Islet of Langerhans (tissue), 1 donor: Measurements from ENCODE around the gene HSPA12A.

Source experiments
- FAIRE-seq: peaks from one replicate; lab custom pipeline; 2011; peaks lifted over from hg19 to GRCh38; lab: Jason Lieb, UNC

Gene HSPA12A

DNA sequence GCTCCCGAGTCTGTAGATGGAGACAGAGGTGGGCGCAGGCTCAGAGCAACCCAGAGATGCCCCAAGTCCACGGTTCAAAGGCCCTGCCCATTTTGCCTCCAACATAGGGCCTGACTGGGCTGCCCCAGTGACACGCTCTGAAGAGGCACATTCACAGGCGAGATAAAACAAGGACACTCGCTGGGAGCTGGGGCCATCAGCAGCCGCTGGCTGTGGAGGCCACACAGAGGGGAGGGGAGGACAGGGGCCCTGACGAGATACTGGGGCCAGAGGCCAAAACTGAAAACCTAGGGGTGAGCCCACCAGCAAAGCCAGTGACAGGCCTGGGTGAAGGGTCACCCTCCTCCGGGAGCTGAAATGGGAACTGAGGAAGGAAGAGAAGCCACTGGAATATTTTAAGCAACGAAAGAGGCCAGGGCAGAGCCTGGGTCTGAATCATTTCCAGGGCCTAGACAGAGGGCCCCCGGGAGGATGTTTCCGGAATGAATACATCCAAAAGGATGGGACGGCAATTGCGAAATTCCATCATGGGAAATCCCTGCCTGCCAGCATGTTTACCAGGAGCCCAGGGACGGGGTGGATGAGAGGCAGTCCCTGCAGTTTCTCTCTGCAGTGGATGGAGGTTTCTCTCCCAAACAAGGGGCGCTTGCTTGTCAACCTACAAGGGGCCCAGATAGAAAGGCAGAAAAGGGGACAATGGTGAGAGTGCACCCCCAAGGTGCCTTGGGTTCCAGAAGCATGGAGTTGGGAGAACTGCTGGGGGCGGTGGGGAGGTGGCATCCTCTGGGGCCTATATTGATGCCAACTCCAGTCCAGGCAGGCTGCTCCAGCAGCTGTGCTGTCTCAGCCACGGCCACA, 29.0 kb upstream of the HSPA12A start:
- FAIRE-seq = no peak

DNA sequence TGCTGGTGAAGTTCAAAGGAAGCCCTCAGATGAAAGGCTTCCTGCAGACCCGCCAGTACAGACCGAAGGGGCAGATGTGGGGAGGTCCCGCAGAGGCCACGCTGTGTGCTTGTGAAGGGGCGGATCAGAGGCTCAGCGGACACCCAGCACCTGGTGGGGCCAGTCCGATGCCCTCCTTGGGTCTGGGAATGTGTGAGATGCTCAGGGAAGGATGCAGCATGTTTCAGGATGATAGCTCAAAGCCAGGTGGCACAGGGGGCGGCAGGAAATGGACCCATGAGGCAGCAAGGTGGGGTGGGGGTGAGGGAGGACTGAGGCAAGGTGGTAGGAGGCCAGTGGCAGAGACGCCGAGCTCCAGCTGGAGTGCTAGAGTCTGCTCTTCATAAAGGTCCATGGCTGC, 27.9 kb upstream of the HSPA12A start:
- FAIRE-seq = no peak

DNA sequence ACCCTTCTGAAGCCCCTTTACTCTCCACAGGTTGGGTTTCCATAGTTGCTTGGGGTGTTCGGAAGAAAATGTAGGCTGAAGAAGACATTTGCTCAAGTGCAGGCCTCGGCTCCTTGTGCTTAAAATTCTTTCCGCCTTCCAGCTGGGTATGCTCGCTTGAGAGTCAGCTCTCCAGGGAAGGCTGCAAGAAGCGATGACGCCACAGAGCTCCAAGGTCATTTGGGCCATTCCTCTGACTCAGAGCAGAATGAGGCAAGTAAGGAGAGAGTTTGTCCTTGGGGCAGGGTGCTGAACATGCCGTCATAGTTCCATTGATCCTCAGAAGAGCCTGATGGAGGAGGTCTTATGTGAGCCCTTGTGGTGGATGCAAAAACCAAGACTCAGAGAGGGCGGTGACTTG, 27.4 kb upstream of the HSPA12A start:
- FAIRE-seq = no peak

DNA sequence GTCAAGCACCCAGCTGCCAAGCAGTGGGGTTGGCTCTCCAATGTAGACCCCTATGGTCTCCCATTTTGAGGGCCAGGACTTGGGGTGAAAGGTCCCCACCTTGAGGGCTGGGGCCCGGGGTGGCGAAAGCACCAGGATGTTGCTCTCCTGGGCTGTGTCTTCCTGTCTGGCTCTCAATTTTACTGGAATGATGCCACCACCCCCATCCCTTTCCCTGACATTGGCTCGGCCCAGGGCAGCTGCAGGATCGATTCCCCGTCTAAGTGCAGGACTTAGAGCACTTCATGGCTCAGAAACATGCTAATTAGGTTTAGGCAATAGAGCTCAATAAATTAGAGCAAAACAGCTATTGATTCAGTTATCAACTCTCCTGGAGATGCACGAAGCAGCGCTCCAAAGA, 27.0 kb upstream of the HSPA12A start:
- no peak for FAIRE-seq

DNA sequence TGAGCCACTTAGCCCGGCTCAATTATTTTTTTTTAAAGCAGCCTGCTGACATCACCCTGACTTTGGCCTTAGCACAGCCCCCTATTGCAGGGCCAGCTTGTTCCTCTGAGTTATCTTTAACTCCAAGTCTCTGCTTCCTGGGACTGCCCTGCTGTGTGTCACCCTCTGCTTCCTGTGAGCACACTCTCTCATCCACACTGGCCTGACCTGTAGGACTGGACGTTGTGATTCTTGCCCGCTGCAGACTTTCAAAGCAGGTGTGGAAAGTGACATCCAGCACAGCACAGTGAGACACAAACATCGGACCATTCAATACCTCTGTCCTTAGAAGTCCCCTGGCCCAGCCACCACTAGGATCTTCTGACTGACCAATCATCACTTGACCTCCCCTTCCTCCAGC, 26.4 kb upstream of the HSPA12A start:
- no peak for FAIRE-seq

DNA sequence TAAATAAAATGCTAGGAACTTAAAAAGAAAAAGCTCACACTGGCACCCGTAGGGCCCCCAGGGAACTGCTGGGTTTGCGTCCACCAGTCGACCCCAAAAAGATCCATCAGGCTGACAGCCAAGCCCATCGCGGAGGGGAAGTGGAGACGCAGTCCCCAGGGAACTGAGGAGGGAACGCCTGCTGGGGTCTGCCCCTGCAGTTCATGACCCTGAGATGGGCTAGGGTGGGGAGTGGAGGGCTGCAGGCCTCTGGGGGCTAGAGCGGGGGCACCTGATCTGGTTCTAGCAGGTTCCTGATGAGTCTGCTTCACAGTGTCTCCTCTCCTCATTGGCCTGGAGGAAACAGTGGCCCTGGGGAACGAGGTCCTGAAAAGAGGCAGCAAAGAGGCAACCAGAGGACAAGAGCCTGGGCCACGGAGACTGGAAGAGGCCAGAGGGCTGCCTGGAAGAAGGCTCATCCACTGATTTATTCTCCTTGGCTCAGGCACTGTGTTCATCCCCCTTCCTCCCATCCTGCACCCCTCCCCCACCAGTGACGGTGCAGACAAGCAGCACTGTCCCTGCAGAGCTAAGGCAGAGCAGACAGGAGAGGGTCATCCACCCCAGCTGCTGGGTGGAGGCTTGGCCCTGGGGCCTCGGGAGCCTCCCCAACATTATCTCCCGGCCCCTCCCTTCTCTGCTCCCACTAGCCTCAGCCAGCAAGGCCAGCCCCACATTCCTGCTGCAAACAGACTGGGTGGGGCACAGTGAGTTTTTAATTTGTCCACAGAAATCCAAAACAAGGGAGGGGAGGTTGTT, 24.7 kb upstream of the HSPA12A start:
- no peak for FAIRE-seq

DNA sequence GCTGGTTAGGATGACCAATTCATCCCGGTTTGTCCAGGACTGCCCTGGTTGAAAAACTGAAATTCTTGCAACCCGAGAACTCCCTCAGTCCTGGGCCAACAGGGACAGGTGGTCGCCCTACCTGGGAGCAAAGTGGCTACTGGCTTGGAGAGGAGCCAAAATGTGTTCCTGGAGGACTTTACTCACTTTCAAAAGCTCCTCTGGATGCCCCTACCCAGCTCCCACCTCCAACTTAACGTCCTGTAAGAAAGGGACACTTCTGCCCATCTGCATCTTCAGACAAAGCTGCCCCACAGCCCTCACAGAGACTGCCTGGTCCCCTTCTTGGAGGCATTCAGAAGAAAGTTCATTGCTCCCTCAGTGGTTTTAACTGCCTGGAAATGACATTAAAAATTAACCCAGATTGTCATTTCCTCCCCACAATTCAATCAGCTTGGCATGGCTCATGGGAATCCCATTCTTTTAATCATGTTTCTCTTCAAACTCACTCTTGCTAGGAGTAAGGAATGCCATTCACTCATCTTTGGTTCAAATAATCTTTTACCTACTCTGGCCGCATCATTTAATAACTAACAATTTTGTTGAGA, 24.0 kb upstream of the HSPA12A start:
- FAIRE-seq = no peak

DNA sequence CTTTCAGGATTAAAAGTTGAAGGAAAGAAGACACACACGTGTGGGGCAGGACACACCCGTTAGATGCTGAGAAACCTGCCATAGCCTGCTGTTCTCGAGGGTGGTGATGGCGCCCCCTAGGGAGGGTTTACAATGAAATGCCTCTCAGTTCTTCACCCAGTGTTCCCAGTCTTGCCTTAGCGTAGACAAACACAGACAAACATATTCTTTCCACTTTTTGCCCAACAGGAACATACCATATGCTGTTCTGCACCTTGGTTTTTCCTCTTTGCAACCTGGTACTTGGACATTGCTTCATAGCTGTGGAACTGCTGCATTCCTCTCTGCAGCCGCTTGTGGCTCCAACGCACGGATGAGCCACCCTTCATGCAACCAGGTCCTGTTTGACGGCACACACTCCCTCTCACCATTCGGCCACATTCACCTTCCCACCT, 23.3 kb upstream of the HSPA12A start:
- FAIRE-seq = no peak

DNA sequence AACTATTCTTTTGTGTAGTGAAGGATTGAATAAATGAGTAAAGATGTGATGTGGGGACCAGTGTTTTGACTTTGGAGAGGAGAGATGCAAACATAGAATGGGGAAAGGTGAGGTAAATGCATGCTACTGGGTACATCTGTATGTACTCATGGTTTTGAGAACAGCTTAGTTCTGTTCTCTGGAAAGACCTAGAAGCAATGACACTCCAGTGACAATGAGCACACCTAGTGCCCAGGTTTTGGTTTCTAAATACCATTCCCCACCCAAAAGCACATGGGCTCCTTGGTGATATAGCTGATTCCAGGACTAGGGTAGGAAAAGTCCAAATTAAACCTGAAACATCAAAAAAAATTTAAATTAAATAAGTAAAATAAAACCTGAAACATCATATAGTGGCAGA, 22.6 kb upstream of the HSPA12A start:
- FAIRE-seq = no peak

DNA sequence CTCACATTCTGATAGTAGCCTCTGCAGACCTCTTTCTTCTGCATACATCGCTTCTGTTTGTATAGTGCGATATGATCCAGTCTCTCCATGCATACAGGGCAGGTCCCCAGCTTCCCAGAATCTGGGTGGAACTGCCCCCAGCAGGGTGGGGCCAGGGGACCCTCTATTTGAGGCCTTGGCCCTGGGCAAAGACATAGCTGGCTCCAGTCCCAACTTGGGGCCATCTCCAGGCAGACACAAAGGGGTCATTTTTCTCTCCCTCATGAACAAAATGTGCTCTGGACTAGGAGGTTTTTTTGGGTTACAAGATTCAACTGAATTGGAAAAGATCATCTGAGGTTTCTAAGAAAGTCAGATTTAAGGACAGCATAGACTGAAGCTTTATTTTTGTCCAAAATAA, 21.1 kb upstream of the HSPA12A start:
- FAIRE-seq = no peak

DNA sequence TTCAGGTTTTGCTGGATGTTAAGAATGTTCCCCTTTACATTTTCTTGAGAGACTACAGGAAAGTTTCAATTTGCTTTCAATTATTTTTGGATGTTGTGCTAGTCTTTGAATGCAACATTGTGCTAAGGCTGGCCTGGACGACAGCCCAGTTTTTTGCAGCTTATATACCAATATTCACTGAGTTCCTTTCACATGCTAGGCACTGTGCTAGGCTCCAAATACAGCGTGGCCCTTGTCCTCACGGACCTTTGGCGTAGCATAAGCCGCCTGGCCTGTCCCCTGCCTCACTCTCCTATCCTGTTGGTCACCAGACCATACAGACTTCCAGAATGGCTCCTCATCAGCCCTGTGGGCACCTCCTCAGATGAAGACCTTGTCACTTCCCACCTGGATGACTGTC, 19.5 kb upstream of the HSPA12A start:
- FAIRE-seq = no peak

DNA sequence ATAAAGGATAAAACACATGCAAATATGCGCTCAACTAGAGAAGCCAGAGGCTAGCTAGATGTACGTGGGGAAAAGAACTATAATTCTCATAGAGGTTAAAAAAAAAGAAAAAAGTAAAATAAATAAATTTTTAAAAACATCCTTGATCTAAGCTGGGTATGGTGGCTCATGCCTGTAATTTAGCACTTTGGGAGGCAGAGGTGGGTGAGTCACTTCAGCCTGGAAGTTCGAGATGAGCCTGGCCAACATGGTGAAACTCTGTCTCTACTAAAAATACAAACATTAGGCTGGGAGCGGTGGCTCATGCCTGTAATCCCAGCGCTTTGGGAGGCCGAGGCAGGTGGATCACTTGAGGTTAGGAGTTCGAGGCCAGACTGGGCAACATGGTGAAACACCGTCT, 18.6 kb upstream of the HSPA12A start:
- no peak for FAIRE-seq

DNA sequence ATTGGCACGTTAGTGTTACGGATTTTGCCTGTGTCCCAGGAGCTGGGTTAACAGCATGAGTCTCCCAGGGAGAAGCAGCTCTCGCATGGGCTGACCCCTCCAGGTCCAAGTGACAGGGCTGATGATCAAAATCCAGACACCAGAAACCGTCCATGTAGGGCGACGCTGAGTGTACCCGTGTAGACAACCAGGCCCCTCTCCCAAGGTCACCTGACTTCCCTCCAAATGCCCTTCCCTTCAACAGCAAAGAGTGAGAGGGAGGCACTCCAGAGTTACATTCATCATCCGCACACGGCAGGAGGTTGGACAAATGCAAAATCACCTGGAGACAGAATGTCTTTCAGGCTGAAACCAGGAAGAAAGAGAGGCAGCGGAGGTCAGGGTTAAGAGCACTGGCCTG, 14.9 kb upstream of the HSPA12A start:
- FAIRE-seq = no peak

DNA sequence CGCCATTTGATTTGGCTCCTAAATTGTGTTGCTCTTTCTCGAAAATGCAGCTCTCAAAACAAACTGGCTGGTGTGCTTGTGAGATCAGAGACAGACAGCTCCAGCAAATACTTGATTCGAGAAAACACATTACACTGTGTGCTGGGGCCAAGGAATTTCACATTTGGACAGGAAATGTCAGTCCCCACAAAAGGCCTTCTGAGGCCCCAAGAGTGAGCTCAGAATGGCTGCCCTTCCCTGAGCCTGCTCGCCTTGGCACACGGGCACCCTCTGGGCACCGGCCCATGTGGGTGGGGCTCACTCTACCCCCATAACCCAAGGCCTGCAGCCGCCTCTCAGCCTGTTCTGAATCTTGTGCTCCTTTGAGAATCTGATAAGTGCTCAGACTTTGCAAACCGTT, 13.9 kb upstream of the HSPA12A start:
- no peak for FAIRE-seq

DNA sequence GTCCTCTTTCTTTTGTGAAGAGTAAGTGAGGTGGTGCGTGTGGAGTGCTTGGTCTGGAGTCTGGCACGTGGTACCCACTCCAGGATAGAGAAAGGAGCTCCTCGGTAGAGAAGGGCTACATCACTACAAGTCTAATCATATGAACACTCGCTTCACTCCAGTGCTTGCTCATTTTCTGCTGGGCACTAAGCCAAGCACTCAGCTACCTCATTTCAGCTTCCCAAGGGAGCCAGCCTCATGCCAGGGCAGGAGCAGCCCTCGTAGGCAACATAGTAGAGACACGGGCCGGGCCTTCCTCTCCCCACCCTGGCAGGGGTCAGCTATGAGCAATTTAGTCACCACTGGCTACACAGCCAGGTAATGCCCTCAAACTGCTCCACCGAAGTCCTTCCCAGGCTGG, 11.4 kb upstream of the HSPA12A start:
- no peak for FAIRE-seq

DNA sequence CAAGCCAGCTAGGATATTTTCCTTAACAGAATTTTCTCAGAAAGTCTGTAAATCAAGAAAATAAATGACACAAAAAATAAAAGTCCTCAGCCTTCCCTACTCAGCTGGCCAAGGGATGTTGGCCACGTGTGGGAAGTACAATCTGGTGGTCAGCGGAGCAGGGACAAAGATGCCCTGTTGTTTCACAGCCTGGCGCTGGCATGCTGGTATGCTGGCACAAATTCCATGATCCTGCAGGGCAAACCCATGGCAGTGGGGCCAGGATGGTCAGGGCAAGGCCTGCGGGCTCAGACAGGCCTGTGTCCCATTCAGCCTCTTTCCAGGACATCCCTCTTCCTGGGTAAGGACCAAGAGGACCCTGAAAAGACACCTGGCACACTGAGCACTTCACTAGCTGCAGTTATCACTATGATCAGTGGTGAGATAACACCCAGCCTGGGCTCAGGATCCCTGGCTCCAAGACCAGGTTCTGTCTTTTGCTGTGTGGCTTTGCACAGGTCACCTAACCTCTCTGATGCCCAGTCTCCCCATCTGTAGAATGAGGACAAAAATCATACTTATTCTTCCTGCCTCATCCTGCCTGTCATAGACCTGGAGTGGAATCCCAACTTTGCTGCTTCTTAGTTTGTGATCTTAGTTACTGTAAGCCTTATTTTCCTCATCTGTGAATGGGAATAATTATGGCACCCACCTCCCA, 10.8 kb upstream of the HSPA12A start:
- FAIRE-seq = no peak

DNA sequence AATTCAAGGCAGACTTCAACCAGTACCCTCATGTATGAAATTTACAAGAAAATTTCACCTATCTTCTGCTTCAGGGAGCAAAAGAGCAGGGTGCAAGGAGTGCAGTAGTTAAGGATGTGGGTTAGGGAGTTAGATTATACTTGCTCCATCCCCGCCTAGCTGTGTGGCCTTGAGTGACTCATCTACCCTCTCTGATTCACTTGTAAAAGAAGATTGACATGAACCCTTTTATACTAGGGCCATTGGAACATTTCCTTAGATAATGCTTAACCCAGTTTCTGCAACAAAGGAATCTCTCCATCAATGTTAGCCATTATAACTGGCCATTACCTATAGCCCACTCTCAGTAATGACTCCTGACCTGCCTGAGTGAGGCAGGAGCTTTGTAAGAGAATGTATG, 10.2 kb upstream of the HSPA12A start:
- FAIRE-seq = no peak

DNA sequence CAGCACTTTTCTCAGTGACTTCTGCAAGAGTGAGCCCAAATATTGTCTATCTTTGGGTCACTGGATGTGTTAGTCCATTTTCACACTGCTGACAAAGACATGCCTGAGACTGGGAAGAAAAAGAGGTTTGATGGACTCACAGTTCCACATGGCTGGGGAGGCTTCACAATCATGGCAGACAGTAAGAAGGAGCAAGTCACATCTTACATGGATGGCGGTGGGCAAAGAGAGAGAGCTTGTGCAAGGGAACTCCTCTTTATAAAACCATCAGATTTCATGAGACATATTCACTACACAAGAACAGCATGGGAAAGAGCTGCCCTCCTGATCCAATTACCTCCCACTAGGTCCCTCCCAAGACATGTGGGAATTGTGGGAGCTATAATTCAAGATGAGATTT, 6.1 kb upstream of the HSPA12A start:
- FAIRE-seq = no peak

DNA sequence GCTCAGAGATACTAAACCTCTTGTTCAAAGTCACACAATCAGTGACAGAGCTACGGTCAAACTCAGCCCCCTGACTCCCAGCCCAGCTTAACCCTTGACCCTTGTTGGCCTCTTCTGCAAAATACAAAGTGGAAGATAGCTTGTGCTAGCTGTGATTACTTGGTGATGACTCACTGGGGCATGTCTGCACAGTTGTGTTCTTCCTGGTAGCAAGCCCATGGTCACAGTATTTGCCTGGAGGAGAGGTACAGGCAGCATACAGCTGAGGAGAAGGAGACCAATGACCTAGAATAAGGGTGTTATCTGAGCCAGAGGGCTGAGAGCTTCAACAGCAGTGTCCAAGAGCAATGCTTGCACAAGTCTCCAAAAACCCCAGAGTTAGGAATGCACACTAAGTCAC, 5.7 kb upstream of the HSPA12A start:
- no peak for FAIRE-seq

DNA sequence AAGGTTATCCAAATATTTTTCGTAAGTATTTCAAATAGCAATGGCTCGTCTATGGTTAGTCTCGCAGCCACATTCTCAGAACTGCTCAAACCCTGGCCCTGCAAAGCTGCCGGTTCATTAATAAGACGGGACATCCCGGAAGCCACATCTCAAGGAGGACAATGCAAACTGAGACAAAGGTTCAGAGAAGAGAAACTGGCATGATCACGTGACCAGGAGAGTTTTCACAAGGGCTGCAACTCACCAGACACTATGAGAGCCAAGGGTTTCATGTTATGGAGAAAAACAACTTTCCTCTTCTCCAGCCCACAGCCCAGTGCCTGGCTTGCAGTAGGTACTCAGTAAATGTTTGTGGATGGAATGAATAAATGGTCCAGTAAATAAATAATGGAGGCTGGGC, 5.0 kb upstream of the HSPA12A start:
- FAIRE-seq = no peak

DNA sequence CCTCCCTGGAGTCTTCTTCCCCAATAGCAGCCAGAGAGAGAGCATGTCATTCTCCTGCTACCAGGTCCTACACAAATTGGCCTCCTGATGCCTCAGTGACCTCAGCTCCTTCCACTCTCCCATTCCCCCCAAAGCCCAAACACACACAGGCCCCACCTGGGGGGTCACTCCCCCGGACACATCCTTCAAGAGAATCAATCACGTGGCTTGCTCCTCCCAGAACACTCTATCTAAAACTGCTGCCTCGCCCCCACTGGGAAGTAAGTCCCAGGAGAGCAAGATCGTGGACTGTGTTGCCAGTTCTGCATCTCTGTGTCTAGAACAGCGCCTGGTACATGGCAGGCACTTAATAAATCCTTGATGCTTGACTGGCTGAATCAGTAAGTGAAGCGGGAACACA, 2.5 kb upstream of the HSPA12A start:
- no peak for FAIRE-seq

DNA sequence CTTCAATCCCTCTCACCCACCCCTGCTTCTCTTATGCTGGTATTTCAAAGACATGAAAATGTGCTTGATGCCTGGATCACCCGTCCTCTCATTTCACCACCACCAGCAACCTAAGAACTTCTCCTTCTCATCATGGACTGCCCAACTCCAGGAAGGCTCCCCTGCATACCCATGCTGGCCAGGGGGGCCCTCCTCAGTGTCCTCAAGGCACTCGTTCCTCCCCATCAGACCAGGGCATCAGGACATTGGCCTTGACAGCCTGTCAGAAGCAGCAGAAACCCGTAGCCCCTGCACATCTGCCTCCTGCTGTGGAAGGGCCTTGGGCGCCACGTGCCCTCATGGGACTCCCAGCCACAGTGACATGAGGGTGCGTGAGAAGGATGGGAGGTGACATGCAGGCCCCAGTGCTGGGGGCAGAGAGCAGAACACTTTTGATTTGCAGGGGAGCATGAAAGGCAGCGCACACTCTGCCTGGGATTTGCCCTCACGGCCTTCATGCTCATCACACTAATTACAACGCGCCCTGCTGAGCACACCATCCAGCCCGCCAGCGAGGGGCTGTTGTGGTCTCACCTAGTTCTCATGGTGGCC, 1.9 kb upstream of the HSPA12A start:
- no peak for FAIRE-seq
